ACC112 (cell line): ENCODE data around the gene LCE6A.

Experiments used
- H2AFZ ChIP-seq: fragments of 200-600 bp; sonication (generic); one replicate; pipeline ENCODE4 v1.6.0; 2017; ENCODE audit warnings: antibody characterized with exemption, low read length; ENCODE audit not compliant: unreplicated experiment
- H3K27ac ChIP-seq: fragments of 200-600 bp; sonication (generic); 2 replicates; pipeline ENCODE4 v1.5.1; 2014; ENCODE audit warnings: low read depth, mild to moderate bottlenecking, antibody characterized with exemption, low read length, moderate library complexity
- H3K27me3 ChIP-seq: fragments of 200-600 bp; sonication (generic); 2 replicates; pipeline ENCODE4 v1.6.1; 2014; ENCODE audit warnings: mild to moderate bottlenecking, antibody characterized with exemption, low read length, moderate library complexity, mixed read lengths; ENCODE audit not compliant: insufficient read depth
- H3K36me3 ChIP-seq: fragments of 200-600 bp; sonication (generic); 2 replicates; pipeline ENCODE4 v1.6.1; 2016; ENCODE audit warnings: mild to moderate bottlenecking, antibody characterized with exemption, low read length, moderate library complexity, mixed read lengths; ENCODE audit not compliant: insufficient read depth
- H3K4me1 ChIP-seq: fragments of 200-600 bp; sonication (generic); one replicate; pipeline ENCODE4 v1.6.1; 2016; ENCODE audit warnings: low read length, mixed read lengths; ENCODE audit not compliant: insufficient read depth, unreplicated experiment, control insufficient read depth
- H3K4me3 ChIP-seq: fragments of 200-600 bp; sonication (generic); 2 replicates; pipeline ENCODE4 v1.5.1; 2014; ENCODE audit warnings: mild to moderate bottlenecking, low read depth, low read length
- H3K79me2 ChIP-seq: fragments of 200-600 bp; sonication (generic); one replicate; pipeline ENCODE4 v1.6.0; 2016; ENCODE audit warnings: low read length; ENCODE audit not compliant: control insufficient read depth, unreplicated experiment, insufficient read depth

The LCE6A gene

DNA sequence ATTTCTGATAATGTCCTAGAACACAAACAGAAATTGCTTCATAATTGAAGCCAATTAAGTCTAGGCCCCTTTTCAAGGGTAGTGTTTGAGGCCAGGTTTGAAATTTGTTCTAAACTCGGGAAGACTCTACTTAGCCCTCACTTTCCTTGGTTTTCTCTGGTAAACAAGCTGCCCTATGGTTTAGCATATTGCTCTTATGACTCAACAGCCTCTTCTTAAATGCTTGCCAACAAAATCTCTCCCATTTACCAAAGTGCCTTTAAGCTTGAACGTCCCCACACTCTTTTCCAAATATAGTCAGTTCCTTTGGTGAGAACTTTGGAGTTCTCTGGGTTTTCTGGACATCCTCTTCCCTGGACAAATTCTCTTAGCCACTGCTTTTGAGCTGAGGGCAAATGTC lies 5.8 kb upstream of the LCE6A start:
- Histone ChIP-seq H3K4me1 (no peaks in the 10 kb centered on the region), H3K27me3 (no peaks in the 10 kb centered on the region), H3K27ac (no peak overlapping the region), H3K36me3 (no peaks in the 10 kb centered on the region), H3K79me2 (no peaks in the 10 kb centered on the region), H2AFZ (no peak overlapping the region), H3K4me3 (no peak overlapping the region)

DNA sequence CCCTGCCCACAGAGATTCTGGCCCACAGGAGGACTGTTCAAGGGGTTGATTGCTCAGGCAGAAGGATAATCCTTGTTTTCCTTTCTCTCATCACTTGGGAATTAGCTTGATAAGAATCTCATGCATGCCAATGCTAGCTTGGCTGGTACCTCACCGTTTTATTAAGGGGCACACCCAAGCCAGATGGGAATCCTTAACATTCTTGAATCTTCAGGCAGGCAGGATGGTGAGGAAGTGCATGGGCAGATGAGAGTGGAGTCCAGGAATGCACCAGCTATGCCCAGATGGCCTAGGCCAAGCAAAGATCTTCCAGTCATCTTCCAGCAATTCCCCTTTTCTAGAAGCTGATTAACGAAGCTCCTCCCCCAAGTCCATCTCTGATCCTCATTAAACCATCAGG lies 13.0 kb downstream of the LCE6A start:
- Histone ChIP-seq H3K4me3 (no peak overlapping the region), H3K27me3 (no peaks in the 10 kb centered on the region), H3K36me3 (no peaks in the 10 kb centered on the region), H3K27ac (no peak overlapping the region), H3K4me1 (no peaks in the 10 kb centered on the region), H3K79me2 (no peaks in the 10 kb centered on the region), H2AFZ (no peak overlapping the region)

DNA sequence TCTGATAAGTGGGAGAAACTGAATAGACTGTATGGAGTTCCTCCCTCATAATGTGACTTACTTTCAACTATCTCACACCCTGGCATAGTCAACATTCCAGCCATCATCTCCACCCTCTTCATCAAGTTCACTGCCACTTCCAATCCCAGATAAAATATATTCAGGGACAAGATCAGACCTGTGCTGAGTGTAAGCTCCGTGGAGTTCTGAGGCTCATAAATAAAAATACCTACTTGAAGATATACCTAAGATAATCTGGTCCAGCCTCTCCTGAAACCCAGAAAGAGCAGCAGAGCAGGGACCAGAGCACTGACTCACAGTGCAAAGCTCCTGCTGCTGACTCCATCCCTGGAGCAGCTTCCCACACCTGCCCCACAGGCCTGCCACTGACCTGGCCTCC lies 15.4 kb downstream of the LCE6A start:
- no peak overlapping the region for H3K4me3 ChIP-seq
- no peaks in the 10 kb centered on the region for H3K27me3 ChIP-seq
- no peak overlapping the region for H2AFZ ChIP-seq
- no peaks in the 10 kb centered on the region for H3K79me2 ChIP-seq
- no peaks in the 10 kb centered on the region for H3K36me3 ChIP-seq
- H3K4me1 ChIP-seq = no peaks in the 10 kb centered on the region
- no peak overlapping the region for H3K27ac ChIP-seq

DNA sequence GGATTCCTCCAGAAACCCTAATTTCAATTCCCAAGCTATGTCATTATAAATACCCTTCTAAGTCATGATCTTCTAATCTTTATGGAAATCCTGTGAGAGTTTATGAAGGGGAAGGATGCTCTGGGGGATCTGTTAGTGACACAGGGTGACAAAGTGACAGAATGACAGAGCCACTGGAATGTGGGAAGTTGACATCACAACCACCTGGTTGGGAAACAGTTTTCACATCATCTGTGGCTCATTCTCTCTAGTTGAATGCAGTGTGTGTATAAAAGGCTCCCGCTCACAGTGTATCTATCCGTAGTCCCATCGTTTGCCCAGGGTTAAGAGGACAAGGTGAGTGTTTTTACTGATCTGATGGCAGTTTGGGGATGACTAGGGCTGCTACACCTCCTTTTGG lies 17.0 kb downstream of the LCE6A start, which contains the start of gene LCE7A:
Gene LCE7A (plus strand): TSS at position 301 of the 400 bp plus-strand sequence. CDS start 702 bp downstream, outside the sequence.
- H3K36me3 ChIP-seq = no peaks in the 10 kb centered on the region
- H3K27me3 ChIP-seq = no peaks in the 10 kb centered on the region
- H3K27ac ChIP-seq = no peak within 1 kb of the TSS

DNA sequence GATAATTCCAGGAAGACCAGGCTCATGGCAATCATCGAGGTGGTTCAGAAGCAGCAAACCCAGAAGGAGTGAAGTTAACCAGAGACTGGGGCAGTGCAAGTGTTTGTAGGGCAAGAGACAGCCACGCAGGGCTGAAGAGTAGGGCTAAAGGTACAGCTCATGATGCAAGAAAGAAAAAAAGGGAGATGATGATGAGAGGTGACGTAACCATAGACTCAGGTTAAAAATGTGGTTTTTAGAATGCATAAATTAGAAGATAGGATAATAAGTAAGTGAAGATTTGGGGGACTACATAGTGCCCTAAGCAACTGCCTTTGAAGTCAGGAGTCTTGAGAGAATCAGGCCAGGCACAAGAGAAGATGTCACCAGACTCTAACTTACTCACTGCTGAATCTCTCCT lies 17.5 kb downstream of the LCE6A start:
- Histone ChIP-seq H3K79me2 (no peaks in the 10 kb centered on the region), H3K4me1 (no peaks in the 10 kb centered on the region), H3K27ac (no peak overlapping the region), H3K27me3 (no peaks in the 10 kb centered on the region), H3K36me3 (no peaks in the 10 kb centered on the region), H3K4me3 (no peak overlapping the region), H2AFZ (no peak overlapping the region)

More for the DNA sequence above, 17.0 kb downstream of the LCE6A start, which contains the start of gene LCE7A:
- H3K4me1 ChIP-seq = no peaks in the 10 kb centered on the region
- H2AFZ ChIP-seq = no peak within 1 kb of the TSS
- no peaks in the 10 kb centered on the region for H3K79me2 ChIP-seq
- no peak within 1 kb of the TSS for H3K4me3 ChIP-seq

DNA sequence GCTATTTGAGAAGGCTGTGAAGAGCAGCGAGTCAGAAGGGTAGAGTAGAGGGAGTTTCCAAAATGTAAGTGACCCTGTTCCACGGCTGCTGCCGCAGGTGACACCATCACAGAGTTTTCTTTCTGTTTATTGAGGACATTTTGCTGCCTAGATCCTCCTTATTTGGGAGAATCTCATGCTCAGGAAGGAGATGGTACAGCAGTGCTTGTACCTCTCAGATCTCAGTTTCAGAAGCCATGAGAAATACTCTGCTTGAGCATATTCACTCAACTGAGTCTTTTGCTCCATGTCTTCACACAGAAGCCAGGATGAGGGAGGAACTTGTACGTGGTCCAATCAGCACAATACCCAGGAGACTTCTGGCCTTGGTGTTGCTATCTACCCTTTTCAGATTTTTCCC lies 18.7 kb downstream of the LCE6A start:
- no peak overlapping the region for H2AFZ ChIP-seq
- H3K36me3 ChIP-seq = no peaks in the 10 kb centered on the region
- no peaks in the 10 kb centered on the region for H3K79me2 ChIP-seq
- no peaks in the 10 kb centered on the region for H3K27me3 ChIP-seq
- H3K4me1 ChIP-seq = no peaks in the 10 kb centered on the region
- no peak overlapping the region for H3K27ac ChIP-seq
- no peak overlapping the region for H3K4me3 ChIP-seq

DNA sequence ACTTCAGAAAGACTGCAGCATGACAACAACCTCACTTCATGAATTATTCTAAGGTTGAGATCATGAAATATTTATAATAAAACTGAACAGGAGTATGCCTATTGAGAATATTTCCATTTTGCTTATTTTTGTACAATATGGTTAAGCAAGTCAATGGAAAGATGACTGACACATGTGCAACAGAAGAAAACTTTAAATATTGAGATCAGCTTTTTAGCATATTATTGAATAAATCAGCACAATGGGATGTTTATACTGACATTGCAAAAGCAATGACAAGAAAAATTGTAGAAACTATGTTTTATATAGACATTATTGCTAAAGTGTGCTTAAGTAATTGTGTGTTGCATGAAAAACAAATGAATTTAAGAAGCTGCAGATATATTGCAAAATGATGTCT lies 21.8 kb downstream of the LCE6A start:
- Histone ChIP-seq H3K4me3 (no peak overlapping the region), H3K27me3 (no peaks in the 10 kb centered on the region), H3K4me1 (no peaks in the 10 kb centered on the region), H2AFZ (no peak overlapping the region), H3K36me3 (no peaks in the 10 kb centered on the region), H3K79me2 (no peaks in the 10 kb centered on the region), H3K27ac (no peak overlapping the region)

DNA sequence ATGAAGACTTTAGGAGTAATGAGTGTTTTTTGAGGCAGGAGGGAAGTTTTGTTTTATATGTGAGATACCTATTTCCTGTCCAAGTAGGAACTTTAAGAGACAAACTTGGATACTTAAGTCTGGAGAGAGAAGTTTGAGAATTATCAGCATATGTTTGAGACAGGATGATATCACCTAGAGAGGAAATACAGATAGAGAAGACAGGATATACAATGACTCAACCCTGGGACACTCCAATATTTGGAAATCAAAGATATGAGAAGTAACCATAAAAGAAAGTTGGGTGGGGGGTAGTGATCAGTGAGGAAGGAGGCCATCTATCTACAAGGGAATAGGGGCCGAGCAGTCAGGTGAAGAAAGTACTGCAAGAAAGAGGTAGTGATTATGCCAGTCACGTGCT lies 23.7 kb downstream of the LCE6A start:
- Histone ChIP-seq H3K27ac (no peak overlapping the region), H3K79me2 (no peaks in the 10 kb centered on the region), H3K36me3 (no peaks in the 10 kb centered on the region), H3K4me1 (no peaks in the 10 kb centered on the region), H3K27me3 (no peaks in the 10 kb centered on the region), H2AFZ (no peak overlapping the region), H3K4me3 (no peak overlapping the region)

DNA sequence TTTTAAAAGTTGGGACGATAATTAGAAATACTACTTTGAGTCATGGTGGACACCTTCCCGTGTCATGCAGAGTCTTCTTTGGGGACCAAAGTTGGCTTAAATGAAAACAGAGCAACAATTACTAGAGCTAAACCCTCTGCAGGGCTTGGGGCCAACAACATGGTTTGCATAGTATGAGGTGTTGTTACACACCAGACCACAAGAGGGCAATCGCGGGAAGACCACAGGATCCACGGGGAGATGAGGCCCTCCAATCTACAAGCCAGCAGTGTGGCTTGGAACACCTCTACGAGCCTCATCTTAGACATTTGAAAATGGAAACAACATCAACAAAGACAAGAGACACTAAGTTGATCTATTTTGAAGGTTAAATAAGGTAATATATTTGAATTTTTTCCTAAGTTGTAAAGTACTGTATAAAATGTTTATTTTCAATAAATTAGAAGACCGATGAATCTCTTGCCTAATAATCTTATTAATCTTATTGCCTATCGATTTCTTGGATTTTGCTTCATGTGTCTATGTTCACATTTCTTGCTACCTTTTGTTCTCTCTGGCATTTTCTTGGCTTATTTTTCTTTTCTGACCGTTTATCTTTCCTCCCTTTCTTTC lies 27.3 kb downstream of the LCE6A start:
- Histone ChIP-seq H3K36me3 (no peaks in the 10 kb centered on the region), H3K4me1 (no peaks in the 10 kb centered on the region), H3K79me2 (no peaks in the 10 kb centered on the region), H2AFZ (no peak overlapping the region), H3K27ac (no peak overlapping the region), H3K27me3 (no peaks in the 10 kb centered on the region), H3K4me3 (no peak overlapping the region)

DNA sequence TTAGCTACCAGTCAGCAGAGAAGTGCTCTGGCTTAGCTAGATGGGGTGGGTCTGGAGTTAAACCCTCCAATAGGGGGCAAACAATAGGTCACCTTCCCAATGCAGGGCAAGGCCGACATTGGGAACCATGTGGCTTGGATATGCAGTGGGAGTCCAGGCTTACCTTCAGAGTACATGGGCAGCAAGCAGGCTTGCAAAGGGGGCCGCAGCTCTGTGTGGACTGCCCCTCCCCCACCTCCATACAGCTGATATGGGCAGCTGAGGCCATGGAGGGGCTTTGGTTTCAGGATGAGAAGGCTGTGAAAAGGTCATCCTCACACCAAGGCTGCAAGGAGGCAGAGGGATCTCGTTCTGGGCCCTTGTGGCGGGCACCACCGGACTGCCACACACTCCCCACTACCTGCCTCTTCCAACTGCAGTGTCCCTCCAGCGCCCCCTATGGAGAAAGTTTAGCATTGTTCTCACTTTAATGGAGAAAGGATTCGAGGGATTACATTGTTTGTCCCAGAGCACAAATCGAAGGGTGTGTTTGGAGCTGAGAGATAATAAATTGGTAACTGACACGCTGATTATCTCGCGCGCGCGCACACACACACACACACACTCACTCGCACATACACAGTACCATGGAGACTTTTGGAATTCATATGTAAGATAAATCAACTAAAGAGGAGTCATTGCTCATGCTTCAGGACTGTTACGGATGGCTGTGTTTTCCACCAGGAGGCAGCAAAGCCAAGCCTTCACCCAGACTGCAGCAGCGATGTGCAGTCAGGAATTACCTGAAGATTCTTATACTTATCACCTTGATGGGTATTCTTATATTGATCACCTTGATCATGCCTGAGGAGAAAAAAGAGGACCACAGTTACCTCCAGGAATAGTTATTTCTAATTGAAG lies 28.4 kb downstream of the LCE6A start:
- Histone ChIP-seq H2AFZ (no peak overlapping the region), H3K27ac (no peak overlapping the region), H3K4me1 (no peaks in the 10 kb centered on the region), H3K4me3 (0 out of 2 replicates have a peak overlapping the region, but pooled peaks have one; percentile 48), H3K36me3 (no peaks in the 10 kb centered on the region), H3K27me3 (no peaks in the 10 kb centered on the region), H3K79me2 (no peaks in the 10 kb centered on the region)

DNA sequence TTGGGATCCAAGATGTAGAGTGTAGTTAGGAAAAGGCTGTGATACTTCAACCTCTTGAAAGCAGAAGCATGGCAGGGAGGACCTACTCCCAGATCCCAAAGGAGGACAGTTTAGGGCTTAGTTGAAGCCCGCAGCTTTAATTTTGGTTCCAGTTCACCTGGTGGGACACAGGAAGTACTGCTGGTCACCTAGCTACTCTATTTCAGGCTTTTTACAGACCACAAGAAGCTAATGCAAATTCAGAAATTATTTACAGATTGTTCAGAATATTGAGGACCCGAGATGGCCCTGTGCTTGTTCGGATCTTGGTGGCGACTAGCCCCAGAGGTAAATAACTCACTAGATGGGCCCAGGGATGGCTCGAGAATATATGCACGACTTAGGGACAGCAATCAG lies 29.1 kb downstream of the LCE6A start:
- no peaks in the 10 kb centered on the region for H3K36me3 ChIP-seq
- H2AFZ ChIP-seq = no peak overlapping the region
- H3K27me3 ChIP-seq = no peaks in the 10 kb centered on the region
- no peaks in the 10 kb centered on the region for H3K4me1 ChIP-seq
- no peaks in the 10 kb centered on the region for H3K79me2 ChIP-seq
- no peak overlapping the region for H3K4me3 ChIP-seq
- H3K27ac ChIP-seq = no peak overlapping the region
